ENCODE results near the gene MMS22L. TPM values are rescaled to one million over a fixed set of nuclear protein-coding genes. Genes with fewer than 3 reads are reported as not detected.

Gene MMS22L
- total RNA-seq, 1 experiment from 2014 or later = 52.8 TPM

DNA sequence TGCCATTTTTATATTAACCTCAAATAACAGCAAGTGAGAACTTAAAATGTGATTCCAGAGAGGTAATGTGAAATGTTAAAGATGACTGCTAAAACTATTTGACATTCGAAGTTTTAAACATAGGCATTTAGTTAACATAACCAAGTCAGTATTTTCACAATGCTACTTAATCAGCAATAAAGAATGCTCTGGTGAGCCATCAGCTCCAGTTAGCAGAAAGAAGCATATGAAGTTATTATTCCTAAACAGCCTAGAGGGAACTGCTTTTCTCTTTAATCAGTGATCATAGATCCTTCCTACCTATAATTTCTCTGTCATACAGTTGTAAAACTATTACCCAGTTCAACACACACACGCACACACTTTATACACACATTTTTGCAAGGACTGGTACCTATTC lies 60.1 kb downstream of the MMS22L start:
- peaks cover under 1 to 19% (median 15%) of the 10 kb centered on the region in 3 experiments; a peak in 6 of 7 replicates for H3K36me3 Mint-ChIP-seq (ENCODE audit: insufficient read depth in 1 of 3, low read depth in 3 of 3)
- H3K4ac ChIP-seq (ENCODE audit: low read depth, low read length) = no peak overlapping the region
- no peak overlapping the region for H3K27ac ChIP-seq (ENCODE audit: insufficient read length, low read depth, low read length)
- H2BK12ac ChIP-seq (ENCODE audit: insufficient read length, low read depth, low read length) = no peak overlapping the region
- H3K56ac ChIP-seq (ENCODE audit: insufficient read length, low read depth, low read length) = no peak overlapping the region
- peak overlapping the region in 1 of 3 experiments; percentile 30; a peak in 2 of 7 replicates for H3K27ac Mint-ChIP-seq
- H2BK5ac ChIP-seq (ENCODE audit: insufficient read length, low read length) = no peak overlapping the region
- H3K9me3 ChIP-seq (ENCODE audit: control insufficient read depth, low read depth, low read length) = no peaks in the 10 kb centered on the region
- no peak overlapping the region for H2AK5ac ChIP-seq (ENCODE audit: insufficient read length, low read length)
- no peak overlapping the region for H3K4me3 Mint-ChIP-seq
- no peaks in the 10 kb centered on the region for H3K79me2 ChIP-seq (ENCODE audit: insufficient read depth, low read length)
- H3K27me3 Mint-ChIP-seq (ENCODE audit: low read depth) = no peaks in the 10 kb centered on the region
- no peak overlapping the region for H4K5ac ChIP-seq (ENCODE audit: insufficient read length, low read depth, low read length)
- H4K8ac ChIP-seq (replicated peaks; ENCODE audit: insufficient read length, low read depth, low read length) = no peak overlapping the region
- TF ChIP-seq, protein P1, sequence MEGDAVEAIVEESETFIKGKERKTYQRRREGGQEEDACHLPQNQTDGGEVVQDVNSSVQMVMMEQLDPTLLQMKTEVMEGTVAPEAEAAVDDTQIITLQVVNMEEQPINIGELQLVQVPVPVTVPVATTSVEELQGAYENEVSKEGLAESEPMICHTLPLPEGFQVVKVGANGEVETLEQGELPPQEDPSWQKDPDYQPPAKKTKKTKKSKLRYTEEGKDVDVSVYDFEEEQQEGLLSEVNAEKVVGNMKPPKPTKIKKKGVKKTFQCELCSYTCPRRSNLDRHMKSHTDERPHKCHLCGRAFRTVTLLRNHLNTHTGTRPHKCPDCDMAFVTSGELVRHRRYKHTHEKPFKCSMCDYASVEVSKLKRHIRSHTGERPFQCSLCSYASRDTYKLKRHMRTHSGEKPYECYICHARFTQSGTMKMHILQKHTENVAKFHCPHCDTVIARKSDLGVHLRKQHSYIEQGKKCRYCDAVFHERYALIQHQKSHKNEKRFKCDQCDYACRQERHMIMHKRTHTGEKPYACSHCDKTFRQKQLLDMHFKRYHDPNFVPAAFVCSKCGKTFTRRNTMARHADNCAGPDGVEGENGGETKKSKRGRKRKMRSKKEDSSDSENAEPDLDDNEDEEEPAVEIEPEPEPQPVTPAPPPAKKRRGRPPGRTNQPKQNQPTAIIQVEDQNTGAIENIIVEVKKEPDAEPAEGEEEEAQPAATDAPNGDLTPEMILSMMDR (conservative IDR thresholded peaks at IDR 0.05) = no peak
- H3K18ac ChIP-seq (ENCODE audit: insufficient read length, low read depth, low read length) = no peak overlapping the region
- H4K91ac ChIP-seq (ENCODE audit: insufficient read length, low read depth, low read length) = no peak overlapping the region
- peaks cover 0 to under 1% of the 10 kb centered on the region in 2 experiments; a peak in 1 of 4 replicates for H3K4me1 Mint-ChIP-seq
- H3K79me1 ChIP-seq (ENCODE audit: insufficient read depth, low read depth, low read length, poor library complexity, severe bottlenecking) = no peaks in the 10 kb centered on the region
- H3K4me2 ChIP-seq (ENCODE audit: insufficient read depth, insufficient read length, low read length) = no peak overlapping the region
- no peaks in the 10 kb centered on the region for H3K4me1 ChIP-seq (ENCODE audit: insufficient read depth, low read length)
- no CpG with 5 or more reads among the region's 2 CpGs for WGBS (ENCODE audit: extremely low coverage, insufficient read length, low lambda C conversion rate)
- H3K9ac ChIP-seq (ENCODE audit: extremely low read depth, insufficient read length, low read length) = no peak overlapping the region
- DNase-seq = no peak
- H3T11ph ChIP-seq (ENCODE audit: low read length) = no peak overlapping the region
- no peaks in the 10 kb centered on the region for H4K20me1 ChIP-seq (ENCODE audit: control insufficient read depth, insufficient read depth, insufficient read length)
- no peaks in the 10 kb centered on the region for H3K27me3 ChIP-seq (ENCODE audit: insufficient read depth, low read length)
- no peak overlapping the region for H2BK20ac ChIP-seq (ENCODE audit: low read depth, low read length, poor library complexity, severe bottlenecking)
- H3K14ac ChIP-seq (ENCODE audit: insufficient read depth, low read length) = no peak overlapping the region
- H2BK15ac ChIP-seq (ENCODE audit: low read depth, low read length) = no peak overlapping the region
- H3K23me2 ChIP-seq (ENCODE audit: insufficient read length, low read depth, low read length, poor library complexity, severe bottlenecking) = no peaks in the 10 kb centered on the region
- H3K23ac ChIP-seq (ENCODE audit: insufficient read length, low read depth, low read length) = no peak overlapping the region
- H2AFZ ChIP-seq (ENCODE audit: low read length) = no peak overlapping the region
- H3K9me3 Mint-ChIP-seq = no peaks in the 10 kb centered on the region
- H2BK120ac ChIP-seq (ENCODE audit: low read depth, low read length, poor library complexity, severe bottlenecking) = no peak overlapping the region

Data from H9 (cell line).